Measurements from ENCODE around the gene FLRT2. TPM values are rescaled to one million over a fixed set of nuclear protein-coding genes. Genes with fewer than 3 reads are reported as not detected.

Gene FLRT2
- total and polyA plus RNA-seq, 2 of the 4 experiments (the other 2 are of a cell fraction), result 10.2 to 13.1 TPM

GRCh38 chr14:85618390-85618789, 88.4 kb downstream of the FLRT2 start:
- Histone ChIP-seq H3K23ac (ENCODE audit: low read depth, low read length) (no peak overlapping the region), H3K14ac (replicated peaks; ENCODE audit: low read depth, low read length) (no peak overlapping the region), H3K79me1 (ENCODE audit: low read depth in 1 of 2, low read length in 2 of 2) (no peaks in the 10 kb centered on the region), H4K20me1 (ENCODE audit: insufficient read depth, low read length) (no peaks in the 10 kb centered on the region), H2AFZ (replicated peaks; ENCODE audit: low read length, poor library complexity) (no peak overlapping the region), H2BK15ac (ENCODE audit: low read depth, low read length) (no peak overlapping the region), H4K5ac (ENCODE audit: low read depth, low read length) (no peak overlapping the region), H3K18ac (ENCODE audit: low read depth, low read length) (no peak overlapping the region), H3K9ac (ENCODE audit: low read depth, low read length) (no peak overlapping the region), H2BK120ac (ENCODE audit: low read depth, low read length) (no peak overlapping the region), H3K4me3 (ENCODE audit: insufficient read depth, low read depth, low read length) (no peak overlapping the region), H4K91ac (ENCODE audit: insufficient read depth, low read depth, low read length) (no peak overlapping the region), H3K4me1 (ENCODE audit: control insufficient read depth, insufficient read depth, low read length) (peaks cover 2% of the 10 kb centered on the region; the same call in 1 of the 2 replicates), H3K36me3 (ENCODE audit: control insufficient read depth, insufficient read depth, low read length) (peaks cover 25% of the 10 kb centered on the region), H2BK20ac (ENCODE audit: low read depth, low read length) (no peak overlapping the region), H3K56ac (ENCODE audit: extremely low read depth, insufficient read depth, low read length) (no peak overlapping the region), H3K27ac (ENCODE audit: insufficient read depth, low read length) (no peak overlapping the region), H3K27me3 (ENCODE audit: control insufficient read depth, insufficient read depth, low read length) (no peaks in the 10 kb centered on the region), H3K9me1 (ENCODE audit: insufficient read depth, low read length) (no peaks in the 10 kb centered on the region; the same call in 1 of the 2 replicates), H3K4ac (ENCODE audit: low read depth, low read length) (no peak overlapping the region), H2AK9ac (replicated peaks; ENCODE audit: low read depth, low read length, poor library complexity) (no peak overlapping the region), H2AK5ac (ENCODE audit: low read depth, low read length) (no peak overlapping the region), H3K9me3 (ENCODE audit: control insufficient read depth, insufficient read depth, low read length) (no peaks in the 10 kb centered on the region), H3K4me2 (ENCODE audit: low read depth, low read length) (no peak overlapping the region), H4K8ac (ENCODE audit: low read depth in 2 of 2, low read length in 2 of 2) (no peak overlapping the region), H2BK5ac (ENCODE audit: low read depth, low read length, poor library complexity, severe bottlenecking) (no peak overlapping the region)
- ATAC-seq (ENCODE audit: low read depth) (no peak), DNase-seq (no peak)
- no TSS peak for BruUV-seq (replicated peaks)
- TF ChIP-seq MXI1 (IDR thresholded peaks at IDR 0.05; ENCODE audit: borderline replicate concordance, low read depth, low read length), result no peak
- TF ChIP-seq CEBPB (IDR thresholded peaks at IDR 0.05; ENCODE audit: low read depth, low read length), result no peak
- TF ChIP-seq RCOR1 (IDR thresholded peaks at IDR 0.05; ENCODE audit: insufficient replicate concordance, low read length), result no peak
- no peak for TF ChIP-seq NFE2L2 (IDR thresholded peaks at IDR 0.05; ENCODE audit: low read depth, low read length)
- TF ChIP-seq CHD1 (IDR thresholded peaks at IDR 0.05; ENCODE audit: low read depth, low read length), result no peak
- TF ChIP-seq SMC3 (IDR thresholded peaks at IDR 0.05; ENCODE audit: low read depth, low read length), result no peak
- no peak for TF ChIP-seq CTCF (conservative IDR thresholded peaks at IDR 0.05; ENCODE audit: low read depth, low read length)
- TF ChIP-seq, protein P1, sequence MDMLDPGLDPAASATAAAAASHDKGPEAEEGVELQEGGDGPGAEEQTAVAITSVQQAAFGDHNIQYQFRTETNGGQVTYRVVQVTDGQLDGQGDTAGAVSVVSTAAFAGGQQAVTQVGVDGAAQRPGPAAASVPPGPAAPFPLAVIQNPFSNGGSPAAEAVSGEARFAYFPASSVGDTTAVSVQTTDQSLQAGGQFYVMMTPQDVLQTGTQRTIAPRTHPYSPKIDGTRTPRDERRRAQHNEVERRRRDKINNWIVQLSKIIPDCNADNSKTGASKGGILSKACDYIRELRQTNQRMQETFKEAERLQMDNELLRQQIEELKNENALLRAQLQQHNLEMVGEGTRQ (IDR thresholded peaks at IDR 0.05; ENCODE audit: low read depth, low read length), result no peak
- TF ChIP-seq, protein P2, sequence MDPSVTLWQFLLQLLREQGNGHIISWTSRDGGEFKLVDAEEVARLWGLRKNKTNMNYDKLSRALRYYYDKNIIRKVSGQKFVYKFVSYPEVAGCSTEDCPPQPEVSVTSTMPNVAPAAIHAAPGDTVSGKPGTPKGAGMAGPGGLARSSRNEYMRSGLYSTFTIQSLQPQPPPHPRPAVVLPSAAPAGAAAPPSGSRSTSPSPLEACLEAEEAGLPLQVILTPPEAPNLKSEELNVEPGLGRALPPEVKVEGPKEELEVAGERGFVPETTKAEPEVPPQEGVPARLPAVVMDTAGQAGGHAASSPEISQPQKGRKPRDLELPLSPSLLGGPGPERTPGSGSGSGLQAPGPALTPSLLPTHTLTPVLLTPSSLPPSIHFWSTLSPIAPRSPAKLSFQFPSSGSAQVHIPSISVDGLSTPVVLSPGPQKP (IDR thresholded peaks at IDR 0.05; ENCODE audit: borderline replicate concordance, low read depth, low read length), result no peak
- no peak for TF ChIP-seq MAZ (IDR thresholded peaks at IDR 0.05; ENCODE audit: borderline replicate concordance, low read depth, low read length)
- no peak for TF ChIP-seq POLR2A (IDR thresholded peaks at IDR 0.05; ENCODE audit: low read depth, low read length)
- no peak for TF ChIP-seq RFX5 (IDR thresholded peaks at IDR 0.05; ENCODE audit: low read depth, low read length)
- TF ChIP-seq FOS (IDR thresholded peaks at IDR 0.05; ENCODE audit: low read depth, low read length), result no peak
- TF ChIP-seq BHLHE40 (IDR thresholded peaks at IDR 0.05; ENCODE audit: low read depth, low read length), result no peak
- no peak for TF ChIP-seq MAFK (IDR thresholded peaks at IDR 0.05; ENCODE audit: low read depth, low read length)
- TF ChIP-seq RAD21 (IDR thresholded peaks at IDR 0.05; ENCODE audit: low read length), result no peak
- CTCF ChIA-PET, result no interaction called here
- in situ Hi-C loops (cut with MboI; ENCODE audit: low sequenced_read_pairs) (no loop called here), dilution Hi-C loops (cut with HindIII; ENCODE audit: low sequenced_read_pairs, unreplicated experiment) (no loop called here), intact Hi-C loops (cut with micrococcal nuclease) (no loop called here)
- POLR2A ChIA-PET (ENCODE audit: unreplicated experiment), result no interaction called here
- no CpG with 5 or more reads among the region's 4 CpGs for WGBS, 2 experiments (ENCODE audit: extremely low coverage in 2 of 2, insufficient read length in 1 of 2)
